ENCODE data around the gene NUDT6. TPM values are rescaled to one million over a fixed set of nuclear protein-coding genes. Genes with fewer than 3 reads are reported as not detected.

Gene NUDT6
- total RNA-seq, 1 experiment from 2014 or later = 6.7 TPM

GRCh38 chr4:122966201-122966600 lies 43.8 kb upstream of the NUDT6 start:
- no peak for DNase-seq (ENCODE audit: unreplicated experiment)
- intact Hi-C loops (cut with micrococcal nuclease) = no loop called here
- POLR2A ChIA-PET = no interaction called here
- H3K4me1 Mint-ChIP-seq (ENCODE audit: insufficient read depth, unreplicated experiment) = peaks cover 19% of the 10 kb centered on the region
- CTCF ChIA-PET = no interaction called here
- no peak overlapping the region for H3K4me3 Mint-ChIP-seq (ENCODE audit: unreplicated experiment)
- no peak for TF ChIP-seq CTCF (IDR thresholded peaks at IDR 0.05; ENCODE audit: unreplicated experiment)
- no peaks in the 10 kb centered on the region for H3K9me3 Mint-ChIP-seq (ENCODE audit: unreplicated experiment)
- H3K27me3 Mint-ChIP-seq (ENCODE audit: insufficient read depth, unreplicated experiment) = no peaks in the 10 kb centered on the region
- no peak overlapping the region for H3K27ac Mint-ChIP-seq (ENCODE audit: low read depth, unreplicated experiment)
- peaks cover 11% of the 10 kb centered on the region for H3K36me3 Mint-ChIP-seq (ENCODE audit: insufficient read depth, unreplicated experiment)
- no TSS peak for BruUV-seq (replicated peaks)

- Mint-ChIP-seq H3K27ac (ENCODE audit: low read depth, unreplicated experiment) (no peak overlapping the region), H3K4me3 (ENCODE audit: unreplicated experiment) (no peak overlapping the region), H3K36me3 (ENCODE audit: insufficient read depth, unreplicated experiment) (peaks cover 11% of the 10 kb centered on the region), H3K27me3 (ENCODE audit: insufficient read depth, unreplicated experiment) (no peaks in the 10 kb centered on the region), H3K4me1 (ENCODE audit: insufficient read depth, unreplicated experiment) (peaks cover 14% of the 10 kb centered on the region), H3K9me3 (ENCODE audit: unreplicated experiment) (no peaks in the 10 kb centered on the region)
- no TSS peak for BruUV-seq (replicated peaks)
- intact Hi-C loops (cut with micrococcal nuclease) = no loop called here
- ChIA-PET CTCF (no interaction called here), POLR2A (interaction anchor here (0.9 to 1.4 kb wide), 2 partner anchors 9 to 14 kb away, joined by 3 to 5 read pairs; no protein-coding TSS in a partner anchor)
- TF ChIP-seq CTCF (IDR thresholded peaks at IDR 0.05; ENCODE audit: unreplicated experiment) = no peak
- peak; percentile 87 for DNase-seq (ENCODE audit: unreplicated experiment)
Measured at GRCh38 chr4:122963216-122963615, 40.8 kb upstream of the NUDT6 start.

- H3K27me3 Mint-ChIP-seq (ENCODE audit: insufficient read depth, unreplicated experiment) = no peaks in the 10 kb centered on the region
- no peak overlapping the region for H3K4me3 Mint-ChIP-seq (ENCODE audit: unreplicated experiment)
- ChIA-PET POLR2A (interaction anchor here (1.0 kb wide), 1 partner anchor 11 kb away, joined by 4 read pairs; no protein-coding TSS in a partner anchor), CTCF (interaction anchor here (1.0 kb wide), 1 partner anchor 31 kb away, joined by 3 read pairs; no protein-coding TSS in a partner anchor)
- DNase-seq (ENCODE audit: unreplicated experiment) = no peak
- no peak overlapping the region for H3K27ac Mint-ChIP-seq (ENCODE audit: low read depth, unreplicated experiment)
- intact Hi-C loops (cut with micrococcal nuclease) = no loop called here
- TF ChIP-seq CTCF (IDR thresholded peaks at IDR 0.05; ENCODE audit: unreplicated experiment) = no peak
- BruUV-seq (replicated peaks) = no TSS peak
- H3K9me3 Mint-ChIP-seq (ENCODE audit: unreplicated experiment) = no peaks in the 10 kb centered on the region
- H3K36me3 Mint-ChIP-seq (ENCODE audit: insufficient read depth, unreplicated experiment) = peaks cover 11% of the 10 kb centered on the region
- H3K4me1 Mint-ChIP-seq (ENCODE audit: insufficient read depth, unreplicated experiment) = peaks cover 13% of the 10 kb centered on the region
Measured at GRCh38 chr4:122960611-122961000, 38.2 kb upstream of the NUDT6 start.

- no TSS peak for BruUV-seq (replicated peaks)
- Mint-ChIP-seq H3K27me3 (ENCODE audit: insufficient read depth, unreplicated experiment) (no peaks in the 10 kb centered on the region), H3K27ac (ENCODE audit: low read depth, unreplicated experiment) (no peak overlapping the region), H3K4me3 (ENCODE audit: unreplicated experiment) (no peak overlapping the region), H3K9me3 (ENCODE audit: unreplicated experiment) (no peaks in the 10 kb centered on the region), H3K36me3 (ENCODE audit: insufficient read depth, unreplicated experiment) (peaks cover 11% of the 10 kb centered on the region), H3K4me1 (ENCODE audit: insufficient read depth, unreplicated experiment) (peaks cover 13% of the 10 kb centered on the region)
- intact Hi-C loops (cut with micrococcal nuclease) = no loop called here
- ChIA-PET POLR2A (interaction anchor here (1.1 kb wide), 1 partner anchor 8 kb away, joined by 5 read pairs; no protein-coding TSS in a partner anchor), CTCF (interaction anchor here (1.0 kb wide), 1 partner anchor 31 kb away, joined by 3 read pairs; no protein-coding TSS in a partner anchor)
- no peak for DNase-seq (ENCODE audit: unreplicated experiment)
- TF ChIP-seq CTCF (IDR thresholded peaks at IDR 0.05; ENCODE audit: unreplicated experiment) = no peak
Measured at GRCh38 chr4:122959981-122960610, 37.7 kb upstream of the NUDT6 start.

All from MCF 10A (cell line).